Stimulated activated CD4-positive, alpha-beta T cell treated with anti-CD3 and anti-CD28 coated beads, Interleukin-4, amount 100 ng/mL, for 48 hours (primary cell): ENCODE data around the gene CEACAM6.
"Not testable (repeated sequence)": the region's sequence is repeated elsewhere in the genome, so short reads cannot be mapped to it uniquely, and the experiment has no call there.

ENCODE experiments used
- DNase-seq, 2 donors: peaks; one replicate each; pipeline ENCODE4 v3.0.0-alpha.2; 2020; ENCODE audit warnings: low read depth in 2 of 2

CEACAM6 gene

GRCh38 chr19:41755328-41755913, at the start of gene CEACAM6:
TSS of gene CEACAM6 (plus strand) at chr19:41755530. CDS start at chr19:41755639, 109 bp downstream.
- no peak for DNase-seq

GRCh38 chr19:41706741-41707501, 48.4 kb upstream of the CEACAM6 start:
- peak; percentile 60 to 71 for DNase-seq

- DNase-seq, result no peak
These were observed 47.9 kb upstream of the CEACAM6 start for GRCh38 chr19:41707502-41707812.

- DNase-seq, result no peak
These were observed 47.4 kb upstream of the CEACAM6 start for GRCh38 chr19:41707871-41708371.

- DNase-seq, result no peak
These were observed 46.8 kb upstream of the CEACAM6 start, which contains the start of gene CEACAM5 for GRCh38 chr19:41708481-41708880. TSS of gene CEACAM5 (plus strand) at chr19:41708626. CDS start at chr19:41708732, 106 bp downstream.

- not testable (repeated sequence) for DNase-seq
These were observed 45.8 kb upstream of the CEACAM6 start for GRCh38 chr19:41709516-41709915.

GRCh38 chr19:41709951-41710645, 45.2 kb upstream of the CEACAM6 start:
- no peak for DNase-seq

GRCh38 chr19:41711376-41712261, 43.7 kb upstream of the CEACAM6 start:
- DNase-seq, result no peak

- no peak for DNase-seq
These were observed 40.7 kb upstream of the CEACAM6 start for GRCh38 chr19:41714598-41714997.

- no peak for DNase-seq
These were observed 36.6 kb upstream of the CEACAM6 start for GRCh38 chr19:41718761-41719160.

- no peak for DNase-seq
These were observed 35.2 kb upstream of the CEACAM6 start for GRCh38 chr19:41720103-41720502.

GRCh38 chr19:41726493-41726892, 28.8 kb upstream of the CEACAM6 start:
- no peak for DNase-seq

GRCh38 chr19:41734156-41734555, 21.2 kb upstream of the CEACAM6 start:
- no peak for DNase-seq

GRCh38 chr19:41734585-41734984, 20.7 kb upstream of the CEACAM6 start:
- no peak for DNase-seq

- DNase-seq, result no peak
These were observed 20.2 kb upstream of the CEACAM6 start for GRCh38 chr19:41735071-41735600.

- DNase-seq, result no peak
These were observed 16.0 kb upstream of the CEACAM6 start for GRCh38 chr19:41739361-41739760.

GRCh38 chr19:41740415-41741243, 14.7 kb upstream of the CEACAM6 start:
- peak in 1 of 2 donors; percentile 10 for DNase-seq

- no peak for DNase-seq
These were observed 14.1 kb upstream of the CEACAM6 start for GRCh38 chr19:41741244-41741554.

- DNase-seq, result no peak
These were observed 10.5 kb upstream of the CEACAM6 start for GRCh38 chr19:41744850-41745249.

- DNase-seq, result no peak
These were observed 9.6 kb upstream of the CEACAM6 start for GRCh38 chr19:41745756-41746155.
